Type B pancreatic cell (in vitro differentiated cells): ENCODE data around the gene PAXX. TPM values are rescaled to one million over a fixed set of nuclear protein-coding genes. Genes with fewer than 3 reads are reported as not detected.

Experiments used
- DNase-seq: peaks from one replicate; pipeline ENCODE4 v3.0.0; 2021; ENCODE audit warnings: mixed read lengths; ENCODE audit not compliant: unreplicated experiment; ENCODE audit errors: extremely low spot score
- H3K27ac Mint-ChIP-seq: 2 replicates; pipeline ENCODE4 v1.8.0; 2021; ENCODE audit warnings: mild to moderate bottlenecking, mixed read lengths
- H3K27me3 Mint-ChIP-seq: 2 replicates; pipeline ENCODE4 v1.8.0; 2021; ENCODE audit warnings: mixed read lengths
- H3K36me3 Mint-ChIP-seq: 2 replicates; pipeline ENCODE4 v1.8.0; 2021; ENCODE audit warnings: mixed read lengths
- H3K4me1 Mint-ChIP-seq: one replicate; pipeline ENCODE4 v1.8.0; 2021; ENCODE audit warnings: mixed read lengths; ENCODE audit not compliant: unreplicated experiment
- H3K4me3 Mint-ChIP-seq: 2 replicates; pipeline ENCODE4 v1.8.0; 2021; ENCODE audit warnings: mild to moderate bottlenecking, mixed read lengths
- H3K9me3 Mint-ChIP-seq: 2 replicates; pipeline ENCODE4 v1.8.0; 2021; ENCODE audit warnings: mixed read lengths
- total RNA-seq: library from RNA; stranded (reverse); gene quantifications from 2 replicates; pipeline ENCODE4 v1.2.1, GENCODE V29; 2021; ENCODE audit warnings: low replicate concordance
- TF ChIP-seq, protein P1 (sequence below): fragments of 200-600 bp; sonication (generic); conservative IDR thresholded peaks from 2 replicates; pipeline ENCODE4 v1.5.0; 2021; ENCODE audit warnings: antibody characterized with exemption, mild to moderate bottlenecking

PAXX gene
- total RNA-seq, 1 donor from 2014 or later, result 63.4 TPM

DNA sequence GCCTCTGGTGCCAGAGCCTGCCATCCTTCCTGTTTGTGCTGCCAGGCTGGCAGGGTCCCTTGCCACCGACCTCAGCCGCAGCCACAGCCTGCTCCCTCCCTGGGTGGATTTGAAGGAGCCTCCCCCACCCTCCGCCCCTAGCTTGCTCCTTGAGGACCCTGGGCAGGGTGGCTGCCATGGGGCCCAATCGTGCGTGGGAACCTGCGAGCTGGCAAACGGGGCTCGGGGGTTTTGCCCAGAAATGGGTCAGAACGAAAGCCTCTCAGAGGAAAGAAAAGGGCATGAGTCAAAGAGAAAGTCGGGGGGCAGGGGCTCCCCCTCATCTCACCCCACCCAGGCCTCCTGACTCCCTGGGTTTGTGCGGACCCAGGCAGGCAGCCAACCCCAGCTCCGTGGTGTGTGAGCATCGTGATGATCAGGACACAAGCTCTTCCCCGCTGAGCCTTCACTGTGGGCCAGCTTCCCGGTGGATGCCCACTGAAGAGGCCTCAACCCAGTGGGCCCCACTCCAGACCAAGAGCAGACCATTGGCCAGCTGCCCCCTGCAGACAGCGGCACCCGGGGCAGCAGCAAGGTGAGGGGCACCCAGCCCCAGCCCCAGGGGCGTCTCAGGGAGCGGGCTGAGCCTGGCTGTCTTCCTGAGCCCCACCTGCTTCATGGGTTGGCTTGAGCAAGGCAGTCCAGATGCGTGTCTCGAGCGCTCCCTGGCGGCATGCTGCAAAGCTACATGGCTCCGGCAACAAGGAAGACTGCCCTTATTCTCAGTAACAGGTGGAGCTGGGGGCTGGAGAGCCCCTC lies 42.7 kb downstream of the PAXX start:
- Mint-ChIP-seq H3K4me1 (no peaks in the 10 kb centered on the region), H3K4me3 (no peak overlapping the region), H3K27ac (no peak overlapping the region), H3K27me3 (no peaks in the 10 kb centered on the region), H3K36me3 (no peaks in the 10 kb centered on the region), H3K9me3 (no peaks in the 10 kb centered on the region)
- DNase-seq, result no peak
- TF ChIP-seq, protein P1, sequence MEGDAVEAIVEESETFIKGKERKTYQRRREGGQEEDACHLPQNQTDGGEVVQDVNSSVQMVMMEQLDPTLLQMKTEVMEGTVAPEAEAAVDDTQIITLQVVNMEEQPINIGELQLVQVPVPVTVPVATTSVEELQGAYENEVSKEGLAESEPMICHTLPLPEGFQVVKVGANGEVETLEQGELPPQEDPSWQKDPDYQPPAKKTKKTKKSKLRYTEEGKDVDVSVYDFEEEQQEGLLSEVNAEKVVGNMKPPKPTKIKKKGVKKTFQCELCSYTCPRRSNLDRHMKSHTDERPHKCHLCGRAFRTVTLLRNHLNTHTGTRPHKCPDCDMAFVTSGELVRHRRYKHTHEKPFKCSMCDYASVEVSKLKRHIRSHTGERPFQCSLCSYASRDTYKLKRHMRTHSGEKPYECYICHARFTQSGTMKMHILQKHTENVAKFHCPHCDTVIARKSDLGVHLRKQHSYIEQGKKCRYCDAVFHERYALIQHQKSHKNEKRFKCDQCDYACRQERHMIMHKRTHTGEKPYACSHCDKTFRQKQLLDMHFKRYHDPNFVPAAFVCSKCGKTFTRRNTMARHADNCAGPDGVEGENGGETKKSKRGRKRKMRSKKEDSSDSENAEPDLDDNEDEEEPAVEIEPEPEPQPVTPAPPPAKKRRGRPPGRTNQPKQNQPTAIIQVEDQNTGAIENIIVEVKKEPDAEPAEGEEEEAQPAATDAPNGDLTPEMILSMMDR, result peak; percentile 89

- Mint-ChIP-seq H3K4me3 (no peak overlapping the region), H3K9me3 (no peaks in the 10 kb centered on the region), H3K36me3 (no peaks in the 10 kb centered on the region), H3K27ac (no peak overlapping the region), H3K27me3 (no peaks in the 10 kb centered on the region), H3K4me1 (no peaks in the 10 kb centered on the region)
- no peak for DNase-seq
- TF ChIP-seq, protein P1, result peak; percentile 41
These were observed 43.2 kb downstream of the PAXX start for GRCh38 chr9:137035507-137035834.

GRCh38 chr9:137035937-137036336 lies 43.7 kb downstream of the PAXX start:
- no peak overlapping the region for H3K4me3 Mint-ChIP-seq
- H3K27me3 Mint-ChIP-seq, result no peaks in the 10 kb centered on the region
- no peaks in the 10 kb centered on the region for H3K4me1 Mint-ChIP-seq
- no peaks in the 10 kb centered on the region for H3K9me3 Mint-ChIP-seq
- no peaks in the 10 kb centered on the region for H3K36me3 Mint-ChIP-seq
- H3K27ac Mint-ChIP-seq, result no peak overlapping the region
- DNase-seq, result no peak
- TF ChIP-seq, protein P1, result no peak

- Mint-ChIP-seq H3K4me3 (no peak overlapping the region), H3K27me3 (no peaks in the 10 kb centered on the region), H3K27ac (no peak overlapping the region), H3K4me1 (no peaks in the 10 kb centered on the region), H3K36me3 (no peaks in the 10 kb centered on the region), H3K9me3 (no peaks in the 10 kb centered on the region)
- DNase-seq, result no peak
- TF ChIP-seq, protein P1, result no peak
These were observed 44.8 kb downstream of the PAXX start for GRCh38 chr9:137037035-137037434.

DNA sequence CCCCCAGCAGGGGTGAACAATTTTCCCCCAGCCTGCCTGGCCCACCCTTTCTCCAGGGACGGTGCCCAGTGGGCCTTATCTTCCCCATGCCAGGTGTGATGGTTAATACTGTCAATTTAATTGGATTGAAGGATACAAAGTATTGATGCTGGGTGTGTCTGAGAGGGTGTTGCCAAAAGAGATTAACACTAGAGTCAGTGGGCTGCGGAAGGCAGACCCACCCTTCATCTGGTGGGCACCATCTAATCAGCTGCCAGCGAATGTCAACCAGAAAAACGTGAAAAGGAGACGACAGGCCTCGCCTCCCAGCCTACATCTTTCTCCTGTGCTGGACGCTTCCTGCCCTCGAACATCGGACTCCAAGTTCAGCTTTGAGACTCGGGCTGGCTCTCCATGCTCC lies 45.3 kb downstream of the PAXX start:
- TF ChIP-seq, protein P1, result no peak
- Mint-ChIP-seq H3K9me3 (no peaks in the 10 kb centered on the region), H3K27ac (no peak overlapping the region), H3K27me3 (no peaks in the 10 kb centered on the region), H3K36me3 (no peaks in the 10 kb centered on the region), H3K4me3 (no peak overlapping the region), H3K4me1 (no peaks in the 10 kb centered on the region)
- no peak for DNase-seq

- Mint-ChIP-seq H3K4me1 (no peaks in the 10 kb centered on the region), H3K4me3 (no peak overlapping the region), H3K27ac (no peak overlapping the region), H3K27me3 (peaks cover 4% of the 10 kb centered on the region), H3K9me3 (no peaks in the 10 kb centered on the region), H3K36me3 (no peaks in the 10 kb centered on the region)
- DNase-seq, result no peak
- TF ChIP-seq, protein P1, result no peak
These were observed 46.7 kb downstream of the PAXX start for GRCh38 chr9:137038916-137039315.
